Tibial nerve (tissue), 4 donors: Measurements from ENCODE around the gene MEP1A. TPM values are rescaled to one million over a fixed set of nuclear protein-coding genes. Genes with fewer than 3 reads are reported as not detected.
"Not testable (repeated sequence)": the region's sequence is repeated elsewhere in the genome, so short reads cannot be mapped to it uniquely, and the experiment has no call there.

Experiments
- DNase-seq, 2 donors: peaks; one replicate each; pipeline ENCODE4 v3.0.0-alpha.2; 2019; ENCODE audit warnings: low spot score in 2 of 2
- H3K27ac ChIP-seq, 4 donors: fragments of 200-600 bp; sonication (generic) in 3 of 4; one replicate each; pipeline ENCODE4 v1.5.1; 2017 to 2019; ENCODE audit warnings: mild to moderate bottlenecking in 1 of 4
- H3K27me3 ChIP-seq, 2 donors: fragments of 200-600 bp; sonication (generic) in 1 of 2; one replicate each; pipeline versions ENCODE4 v1.5.1 to v1.6.0; 2017 to 2019
- H3K36me3 ChIP-seq, 3 donors: fragments of 200-600 bp; sonication (generic); one replicate each; pipeline ENCODE4 v1.5.1; 2018 to 2019
- H3K4me1 ChIP-seq, 4 donors: fragments of 200-600 bp; sonication (generic) in 3 of 4; one replicate each; pipeline ENCODE4 v1.5.1; 2017 to 2019
- H3K4me3 ChIP-seq, 4 donors: fragments of 200-600 bp; sonication (generic) in 3 of 4; one replicate each; pipeline ENCODE4 v1.5.1; 2017 to 2019; ENCODE audit warnings: mild to moderate bottlenecking in 1 of 4, moderate library complexity in 1 of 4
- H3K9me3 ChIP-seq, 4 donors: fragments of 200-600 bp; sonication (generic) in 3 of 4; one replicate each; pipeline ENCODE4 v1.5.1; 2017 to 2019
- CTCF ChIP-seq, 5 experiments: fragments of 200-600 bp in 3 of 5; fragments of 450-650 bp in 2 of 5; sonication (generic) in 3 of 5; IDR thresholded peaks; one replicate each; pipeline ENCODE4 v1.5.1; 2016 to 2019; ENCODE audit warnings: antibody characterized with exemption in 5 of 5, mild to moderate bottlenecking in 3 of 5, moderate library complexity in 2 of 5
- EP300 ChIP-seq, 2 donors: sonication (generic); formaldehyde crosslinking; IDR thresholded peaks; one replicate each; pipeline ENCODE4 v1.6.1; 2017; ENCODE audit warnings: antibody characterized with exemption in 2 of 2, mild to moderate bottlenecking in 1 of 2
- POLR2A ChIP-seq, 2 donors: fragments of 450-650 bp; IDR thresholded peaks; one replicate each; pipeline ENCODE4 v1.6.1; 2017; ENCODE audit warnings: antibody characterized with exemption in 2 of 2, mild to moderate bottlenecking in 2 of 2, moderate library complexity in 2 of 2
- WGBS, 2 donors: methylation state at CpG; one replicate each; pipeline ENCODE4 v1.1.5; 2018; 5-methylcytosine and 5-hydroxymethylcytosine counted together
- total RNA-seq, 4 donors: library from RNA; depleted of rRNA; stranded (reverse); fragments of >200 nt; gene quantifications; one replicate each; pipeline ENCODE4 v1.1.0, GENCODE V29; 2016

The MEP1A gene
- not detected for total RNA-seq

- no peak for DNase-seq
- Histone ChIP-seq H3K27ac (no peak within 1 kb of the TSS), H3K36me3 (no peaks in the 10 kb centered on the region), H3K27me3 (no peaks in the 10 kb centered on the region), H3K9me3 (no peaks in the 10 kb centered on the region), H3K4me1 (no peaks in the 10 kb centered on the region), H3K4me3 (no peak within 1 kb of the TSS)
- WGBS, 2 donors = 89 to 93% methylated on average over 8 of the region's 8 CpGs
- TF ChIP-seq EP300 (IDR thresholded peaks at IDR 0.05) (no peak), POLR2A (IDR thresholded peaks at IDR 0.05) (no peak), CTCF (IDR thresholded peaks at IDR 0.05) (no peak)
These were observed at the start of gene MEP1A for GRCh38 chr6:46793138-46793537. Gene MEP1A (plus strand): TSS chr6:46793389. CDS start chr6:46793399, 10 bp downstream.

GRCh38 chr6:46743425-46744158, 49.6 kb upstream of the MEP1A start:
- TF ChIP-seq POLR2A (IDR thresholded peaks at IDR 0.05) (no peak), CTCF (IDR thresholded peaks at IDR 0.05) (no peak), EP300 (IDR thresholded peaks at IDR 0.05) (no peak)

GRCh38 chr6:46744159-46744725, 48.9 kb upstream of the MEP1A start:
- H3K27me3 ChIP-seq, H3K4me1 ChIP-seq, H3K4me3 ChIP-seq, H3K9me3 ChIP-seq, DNase-seq, H3K27ac ChIP-seq, H3K36me3 ChIP-seq: not testable (repeated sequence)
- WGBS, 2 donors = 80 to 87% methylated on average over 3 of the region's 3 CpGs

More at GRCh38 chr6:46743425-46744158, 49.6 kb upstream of the MEP1A start:
- no peak overlapping the region for H3K4me3 ChIP-seq
- H3K27ac ChIP-seq = no peak overlapping the region
- no peak for DNase-seq
- H3K4me1 ChIP-seq = no peaks in the 10 kb centered on the region
- 84 to 88% methylated on average over 1 of the region's 1 CpG for WGBS, 2 donors
- H3K36me3 ChIP-seq = no peaks in the 10 kb centered on the region
- no peaks in the 10 kb centered on the region for H3K9me3 ChIP-seq
- H3K27me3 ChIP-seq = no peaks in the 10 kb centered on the region

- Histone ChIP-seq H3K4me3 (no peak overlapping the region), H3K4me1 (no peaks in the 10 kb centered on the region), H3K36me3 (no peaks in the 10 kb centered on the region), H3K9me3 (no peaks in the 10 kb centered on the region), H3K27me3 (no peaks in the 10 kb centered on the region), H3K27ac (no peak overlapping the region)
- WGBS, 2 donors = 76 to 82% methylated on average over 2 of the region's 2 CpGs
- no peak for DNase-seq
- TF ChIP-seq EP300 (IDR thresholded peaks at IDR 0.05) (no peak), CTCF (IDR thresholded peaks at IDR 0.05) (no peak), POLR2A (IDR thresholded peaks at IDR 0.05) (no peak)
These were observed 47.2 kb upstream of the MEP1A start for GRCh38 chr6:46745973-46746372.

GRCh38 chr6:46746696-46747095, 46.5 kb upstream of the MEP1A start, which contains the start of gene ANKRD66:
Gene ANKRD66 (plus strand): TSS chr6:46746933. CDS start chr6:46751949, 5,016 bp downstream.
- no peaks in the 10 kb centered on the region for H3K36me3 ChIP-seq
- no peaks in the 10 kb centered on the region for H3K27me3 ChIP-seq
- no peak for DNase-seq
- no peaks in the 10 kb centered on the region for H3K9me3 ChIP-seq
- H3K27ac ChIP-seq = no peak within 1 kb of the TSS
- no peak for TF ChIP-seq CTCF (IDR thresholded peaks at IDR 0.05)
- no peak for TF ChIP-seq EP300 (IDR thresholded peaks at IDR 0.05)
- no peak for TF ChIP-seq POLR2A (IDR thresholded peaks at IDR 0.05)
- no peak within 1 kb of the TSS for H3K4me3 ChIP-seq
- WGBS, 2 donors = 50% methylated on average over 1 of the region's 1 CpG
- H3K4me1 ChIP-seq = no peaks in the 10 kb centered on the region
